ENCODE data around the gene OR6C4. TPM values are rescaled to one million over a fixed set of nuclear protein-coding genes. Genes with fewer than 3 reads are reported as not detected.
"Not testable (repeated sequence)": the region's sequence is repeated elsewhere in the genome, so short reads cannot be mapped to it uniquely, and the experiment has no call there.

The OR6C4 gene
- not detected in 2 replicates for total RNA-seq (2014; rRNA removed; shearing (Covaris generic); ENCODE audit: low replicate concordance)

GRCh38 chr12:55549302-55549701 is at the start of gene OR6C4:
Gene OR6C4, plus strand, starts transcription at chr12:55549602. Its CDS starts 1,625 bp downstream, at chr12:55551227.
- Histone ChIP-seq H3K4me3 (no peak within 1 kb of the TSS), H3K27me3 (no peaks in the 10 kb centered on the region; the same call in 1 of the 2 replicates), H3K9me3 (no peaks in the 10 kb centered on the region), H3K36me3 (no peaks in the 10 kb centered on the region)
- no peak for DNase-seq

- H3K9me3 ChIP-seq: no peaks in the 10 kb centered on the region
- H3K36me3 ChIP-seq: no peaks in the 10 kb centered on the region
- H3K4me3 ChIP-seq: no peak overlapping the region
- no peaks in the 10 kb centered on the region for H3K27me3 ChIP-seq
- no peak for DNase-seq
These were observed 49.6 kb upstream of the OR6C4 start for GRCh38 chr12:55499810-55500252.

- Histone ChIP-seq H3K36me3 (no peaks in the 10 kb centered on the region), H3K4me3 (no peak overlapping the region), H3K9me3 (no peaks in the 10 kb centered on the region), H3K27me3 (no peaks in the 10 kb centered on the region)
- no peak for DNase-seq
These were observed 47.8 kb upstream of the OR6C4 start for GRCh38 chr12:55501601-55502000.

GRCh38 chr12:55515696-55516095 is 33.7 kb upstream of the OR6C4 start:
- H3K27me3 ChIP-seq: no peaks in the 10 kb centered on the region
- H3K4me3 ChIP-seq: no peak overlapping the region
- no peak for DNase-seq
- no peaks in the 10 kb centered on the region for H3K9me3 ChIP-seq
- H3K36me3 ChIP-seq: no peaks in the 10 kb centered on the region

- no peaks in the 10 kb centered on the region for H3K9me3 ChIP-seq
- no peak for DNase-seq
- H3K4me3 ChIP-seq: no peak overlapping the region
- H3K36me3 ChIP-seq: no peaks in the 10 kb centered on the region
- H3K27me3 ChIP-seq: no peaks in the 10 kb centered on the region
These were observed 33.0 kb upstream of the OR6C4 start for GRCh38 chr12:55516391-55516790.

GRCh38 chr12:55548235-55548634 is 1.2 kb upstream of the OR6C4 start:
- H3K4me3 ChIP-seq, H3K36me3 ChIP-seq, DNase-seq, H3K27me3 ChIP-seq, H3K9me3 ChIP-seq: not testable (repeated sequence)

GRCh38 chr12:55548756-55549155 is 646 bp upstream of the OR6C4 start:
- no peaks in the 10 kb centered on the region for H3K9me3 ChIP-seq
- no peaks in the 10 kb centered on the region; the same call in 1 of the 2 replicates for H3K27me3 ChIP-seq
- no peak overlapping the region for H3K4me3 ChIP-seq
- DNase-seq: no peak
- H3K36me3 ChIP-seq: no peaks in the 10 kb centered on the region

- DNase-seq: no peak
- Histone ChIP-seq H3K4me3 (no peak overlapping the region), H3K36me3 (no peaks in the 10 kb centered on the region), H3K27me3 (no peaks in the 10 kb centered on the region; the same call in 1 of the 2 replicates), H3K9me3 (peaks cover 2% of the 10 kb centered on the region; the same call in 1 of the 2 replicates)
These were observed 4.9 kb downstream of the OR6C4 start for GRCh38 chr12:55554296-55554695.

GRCh38 chr12:55570060-55570459 is 20.7 kb downstream of the OR6C4 start:
- DNase-seq, H3K9me3 ChIP-seq, H3K27me3 ChIP-seq, H3K36me3 ChIP-seq, H3K4me3 ChIP-seq: not testable (repeated sequence)

GRCh38 chr12:55570689-55571088 is 21.3 kb downstream of the OR6C4 start:
- DNase-seq, H3K4me3 ChIP-seq, H3K27me3 ChIP-seq, H3K36me3 ChIP-seq, H3K9me3 ChIP-seq: not testable (repeated sequence)

- no peak for DNase-seq
- no peaks in the 10 kb centered on the region for H3K27me3 ChIP-seq
- no peaks in the 10 kb centered on the region for H3K36me3 ChIP-seq
- no peak within 1 kb of the TSS for H3K4me3 ChIP-seq
- peaks cover 2% of the 10 kb centered on the region; the same call in 1 of the 2 replicates for H3K9me3 ChIP-seq
These were observed 22.8 kb downstream of the OR6C4 start, which contains the start of gene OR2AP1 for GRCh38 chr12:55572168-55572567. Gene OR2AP1, plus strand, starts transcription at chr12:55572468. Its CDS starts 1,947 bp downstream, at chr12:55574415.

GRCh38 chr12:55582066-55582465 is 32.7 kb downstream of the OR6C4 start:
- Histone ChIP-seq H3K36me3 (no peaks in the 10 kb centered on the region), H3K9me3 (no peaks in the 10 kb centered on the region), H3K4me3 (no peak overlapping the region), H3K27me3 (no peaks in the 10 kb centered on the region)
- DNase-seq: no peak

GRCh38 chr12:55585817-55586216 is 36.4 kb downstream of the OR6C4 start:
- Histone ChIP-seq H3K4me3 (no peak overlapping the region), H3K36me3 (no peaks in the 10 kb centered on the region), H3K27me3 (no peaks in the 10 kb centered on the region), H3K9me3 (no peaks in the 10 kb centered on the region)
- no peak for DNase-seq

GRCh38 chr12:55590152-55590551 is 40.8 kb downstream of the OR6C4 start:
- H3K27me3 ChIP-seq, H3K36me3 ChIP-seq, H3K4me3 ChIP-seq, DNase-seq, H3K9me3 ChIP-seq: not testable (repeated sequence)

Other genes with a start within 250 kb of the OR6C4 start
- not detected in 2 replicates for gene OR6C1, start 235.3 kb upstream of the OR6C4 start, total RNA-seq (2014; rRNA removed; shearing (Covaris generic); ENCODE audit: low replicate concordance)
- gene OR6C3, start 218.9 kb upstream of the OR6C4 start, total RNA-seq (2014; rRNA removed; shearing (Covaris generic); ENCODE audit: low replicate concordance): not detected in 2 replicates
- not detected in 2 replicates for gene OR6C75, start 186.6 kb upstream of the OR6C4 start, total RNA-seq (2014; rRNA removed; shearing (Covaris generic); ENCODE audit: low replicate concordance)
- gene OR6C65, start 149.1 kb upstream of the OR6C4 start, total RNA-seq (2014; rRNA removed; shearing (Covaris generic); ENCODE audit: low replicate concordance): not detected in 2 replicates
- not detected in 2 replicates for gene OR6C76, start 123.3 kb upstream of the OR6C4 start, total RNA-seq (2014; rRNA removed; shearing (Covaris generic); ENCODE audit: low replicate concordance)
- gene OR6C2, start 105.5 kb upstream of the OR6C4 start, total RNA-seq (2014; rRNA removed; shearing (Covaris generic); ENCODE audit: low replicate concordance): not detected in 2 replicates
- gene OR6C70, start 79.5 kb upstream of the OR6C4 start, total RNA-seq (2014; rRNA removed; shearing (Covaris generic); ENCODE audit: low replicate concordance): not detected in 2 replicates
- gene OR6C68, start 57.2 kb upstream of the OR6C4 start, total RNA-seq (2014; rRNA removed; shearing (Covaris generic); ENCODE audit: low replicate concordance): not detected in 2 replicates
- gene OR2AP1, start 22.9 kb downstream of the OR6C4 start, total RNA-seq (2014; rRNA removed; shearing (Covaris generic); ENCODE audit: low replicate concordance): not detected in 2 replicates
- not detected in 2 replicates for gene OR10P1, start 87.3 kb downstream of the OR6C4 start, total RNA-seq (2014; rRNA removed; shearing (Covaris generic); ENCODE audit: low replicate concordance)
- gene ITGA7, start 158.3 kb downstream of the OR6C4 start, total RNA-seq (2014; rRNA removed; shearing (Covaris generic); ENCODE audit: low replicate concordance): 18.8 and 27.4 TPM in 2 replicates
- 75.7 and 97.6 TPM in 2 replicates for gene BLOC1S1, start 166.4 kb downstream of the OR6C4 start, total RNA-seq (2014; rRNA removed; shearing (Covaris generic); ENCODE audit: low replicate concordance)
- 3.1 and 5.0 TPM in 2 replicates for gene RDH5, start 170.8 kb downstream of the OR6C4 start, total RNA-seq (2014; rRNA removed; shearing (Covaris generic); ENCODE audit: low replicate concordance)
- 1,474 and 1,678 TPM in 2 replicates for gene CD63, start 179.4 kb downstream of the OR6C4 start, total RNA-seq (2014; rRNA removed; shearing (Covaris generic); ENCODE audit: low replicate concordance)
- gene GDF11, start 193.5 kb downstream of the OR6C4 start, total RNA-seq (2014; rRNA removed; shearing (Covaris generic); ENCODE audit: low replicate concordance): 2.8 and 3.9 TPM in 2 replicates